ENCODE results near the gene NUCB1. TPM values are rescaled to one million over a fixed set of nuclear protein-coding genes. Genes with fewer than 3 reads are reported as not detected.
"Not testable (repeated sequence)": the region's sequence is repeated elsewhere in the genome, so short reads cannot be mapped to it uniquely, and the experiment has no call there.

Gene NUCB1
- total RNA-seq, 2 donors from 2014 or later = 432 to 441 TPM

- TF ChIP-seq CTCF (IDR thresholded peaks at IDR 0.05) (peak in 3 of 4 experiments; percentile 15 to 83 (median 60)), POLR2A (IDR thresholded peaks at IDR 0.05) (peak; percentile 100), POLR2AphosphoS5 (IDR thresholded peaks at IDR 0.05) (peak; percentile 100)
- Histone ChIP-seq H3K4me1 (replicated peaks) (peaks cover 19% of the 10 kb centered on the region), H3K27me3 (replicated peaks; ENCODE audit: insufficient read depth) (no peaks in the 10 kb centered on the region), H3K4me3 (peak within 1 kb of the TSS; percentile 78 to 90), H3K36me3 (no peaks in the 10 kb centered on the region), H3K27ac (peak within 1 kb of the TSS; percentile 100), H3K9me3 (no peaks in the 10 kb centered on the region)
- under 1% methylated on average over 53 of the region's 53 CpGs for WGBS
- peak; percentile 98 for DNase-seq (ENCODE audit: low spot score)
- intact Hi-C loops (cut with DNase I) = loop anchor here (2.0 kb wide), 1 partner anchor 92 kb away; the partner anchor contains the start of gene FTL
These were observed 27.8 kb upstream of the NUCB1 start, which contains the start of gene PPP1R15A for GRCh38 chr19:48872182-48872883. TSS of gene PPP1R15A (plus strand) at chr19:48872421. CDS start at chr19:48873234, 813 bp downstream.

GRCh38 chr19:48872884-48873475, 27.1 kb upstream of the NUCB1 start:
- WGBS = under 1% methylated on average over 14 of the region's 14 CpGs
- DNase-seq (ENCODE audit: low spot score) = peak; percentile 91
- H3K4me3 ChIP-seq = peak overlapping the region; percentile 78 to 90
- peak overlapping the region; percentile 100 for H3K27ac ChIP-seq
- TF ChIP-seq POLR2AphosphoS5 (IDR thresholded peaks at IDR 0.05) = peak; percentile 95
- peak; percentile 66 for TF ChIP-seq POLR2A (IDR thresholded peaks at IDR 0.05)
- peak in 2 of 4 experiments; percentile 11 to 24 for TF ChIP-seq CTCF (IDR thresholded peaks at IDR 0.05)
- intact Hi-C loops (cut with DNase I) = loop anchor here (2.0 kb wide), 1 partner anchor 92 kb away; the partner anchor contains the start of gene FTL
- no peaks in the 10 kb centered on the region for H3K36me3 ChIP-seq
- H3K27me3 ChIP-seq (replicated peaks; ENCODE audit: insufficient read depth) = no peaks in the 10 kb centered on the region
- no peaks in the 10 kb centered on the region for H3K9me3 ChIP-seq
- H3K4me1 ChIP-seq (replicated peaks) = peaks cover 17% of the 10 kb centered on the region

GRCh38 chr19:48873476-48874302, 26.4 kb upstream of the NUCB1 start:
- H3K9me3 ChIP-seq = no peaks in the 10 kb centered on the region
- H3K27ac ChIP-seq = peak overlapping the region; percentile 100
- no peaks in the 10 kb centered on the region for H3K36me3 ChIP-seq
- TF ChIP-seq POLR2A (IDR thresholded peaks at IDR 0.05) (no peak), POLR2AphosphoS5 (IDR thresholded peaks at IDR 0.05) (no peak), CTCF (IDR thresholded peaks at IDR 0.05) (no peak)
- peak overlapping the region; percentile 78 to 90 for H3K4me3 ChIP-seq
- WGBS = 26% methylated on average over 14 of the region's 14 CpGs
- intact Hi-C loops (cut with DNase I) = loop anchor here (2.0 kb wide), 1 partner anchor 91 kb away; the partner anchor contains the start of gene FTL
- H3K4me1 ChIP-seq (replicated peaks) = peaks cover 17% of the 10 kb centered on the region
- no peak for DNase-seq (ENCODE audit: low spot score)
- H3K27me3 ChIP-seq (replicated peaks; ENCODE audit: insufficient read depth) = no peaks in the 10 kb centered on the region

- peak overlapping the region; percentile 100 for H3K27ac ChIP-seq
These were observed 25.6 kb upstream of the NUCB1 start for GRCh38 chr19:48874303-48875135.

GRCh38 chr19:48876043-48876981, 23.8 kb upstream of the NUCB1 start:
- H3K27me3 ChIP-seq (replicated peaks; ENCODE audit: insufficient read depth); H3K36me3 ChIP-seq; H3K9me3 ChIP-seq; DNase-seq (ENCODE audit: low spot score); intact Hi-C loops (cut with DNase I): not testable (repeated sequence)
- peak overlapping the region in 1 of 2 donors; percentile 90 for H3K4me3 ChIP-seq
- 74% methylated on average over 30 of the region's 30 CpGs for WGBS
- H3K4me1 ChIP-seq (replicated peaks) = peaks cover 17% of the 10 kb centered on the region
- H3K27ac ChIP-seq = peak overlapping the region; percentile 100

More at GRCh38 chr19:48874303-48875135, 25.6 kb upstream of the NUCB1 start:
- intact Hi-C loops (cut with DNase I) = no loop called here
- Histone ChIP-seq H3K36me3 (no peaks in the 10 kb centered on the region), H3K27me3 (replicated peaks; ENCODE audit: insufficient read depth) (no peaks in the 10 kb centered on the region), H3K4me1 (replicated peaks) (peaks cover 17% of the 10 kb centered on the region), H3K4me3 (peak overlapping the region; percentile 78 to 90), H3K9me3 (no peaks in the 10 kb centered on the region)
- TF ChIP-seq POLR2A (IDR thresholded peaks at IDR 0.05) = no peak
- TF ChIP-seq CTCF (IDR thresholded peaks at IDR 0.05) = no peak
- no peak for TF ChIP-seq POLR2AphosphoS5 (IDR thresholded peaks at IDR 0.05)
- DNase-seq (ENCODE audit: low spot score) = no peak
- WGBS = 18% methylated on average over 17 of the region's 17 CpGs
